Calu3 (cell line): ENCODE measurements around the gene C19orf33. TPM values are rescaled to one million over a fixed set of nuclear protein-coding genes. Genes with fewer than 3 reads are reported as not detected.

Experiments used
- BruUV-seq: library from RNA; stranded (reverse); fragments of 400-500 nt; replicated peaks from 2 replicates; lab custom pipeline; 2021; lab: Mats Ljungman, UMichigan
- CTCF ChIA-PET: fragments of 300-600 bp; sonication (Branson Sonifier 250); formaldehyde crosslinking; loops from one replicate; lab custom pipeline; 2022; ENCODE audit warnings: antibody characterized with exemption; lab: Charles Lee
- DNase-seq: peaks from one replicate; pipeline ENCODE4 v3.0.0; 2022
- H3K27ac Mint-ChIP-seq: one replicate; pipeline ENCODE4 v1.8.0; 2022; ENCODE audit warnings: mixed read lengths; ENCODE audit not compliant: unreplicated experiment
- H3K27me3 Mint-ChIP-seq: one replicate; pipeline ENCODE4 v1.8.0; 2022; ENCODE audit warnings: mixed read lengths; ENCODE audit not compliant: unreplicated experiment
- H3K36me3 Mint-ChIP-seq: one replicate; pipeline ENCODE4 v1.8.0; 2022; ENCODE audit warnings: mild to moderate bottlenecking, moderate library complexity, mixed read lengths; ENCODE audit not compliant: insufficient read depth, unreplicated experiment
- H3K4me1 Mint-ChIP-seq: one replicate; pipeline ENCODE4 v1.8.0; 2022; ENCODE audit warnings: mild to moderate bottlenecking, low read depth, mixed read lengths; ENCODE audit not compliant: unreplicated experiment
- H3K4me3 Mint-ChIP-seq: one replicate; pipeline ENCODE4 v1.8.0; 2022; ENCODE audit warnings: mild to moderate bottlenecking, low read depth, moderate library complexity, mixed read lengths; ENCODE audit not compliant: unreplicated experiment
- H3K9me3 Mint-ChIP-seq: one replicate; pipeline ENCODE4 v1.8.0; 2022; ENCODE audit warnings: low read depth, mixed read lengths; ENCODE audit not compliant: unreplicated experiment
- CTCF ChIP-seq: fragments of 200-600 bp; IDR thresholded peaks from one replicate; pipeline ENCODE4 v1.8.0; 2022; ENCODE audit warnings: antibody characterized with exemption; ENCODE audit not compliant: unreplicated experiment
- intact Hi-C: fragments of 100-400 bp; cut with micrococcal nuclease; formaldehyde crosslinking; loops from one replicate; pipeline ENCODE4 v1.10.0; 2022; ENCODE audit not compliant: unreplicated experiment
- total RNA-seq: library from RNA; stranded (reverse); gene quantifications from 2 replicates; pipeline ENCODE4 v1.2.3, GENCODE V29; 2022

C19orf33 gene
- total RNA-seq, 1 experiment from 2014 or later = 189 TPM

GRCh38 chr19:38323291-38323690, 19.2 kb downstream of the C19orf33 start:
- H3K4me3 Mint-ChIP-seq = no peak overlapping the region
- H3K27me3 Mint-ChIP-seq = peaks cover 32% of the 10 kb centered on the region
- peaks cover 17% of the 10 kb centered on the region for H3K36me3 Mint-ChIP-seq
- no peak for TF ChIP-seq CTCF
- DNase-seq = no peak
- H3K27ac Mint-ChIP-seq = no peak overlapping the region
- intact Hi-C loops = no loop called here
- H3K9me3 Mint-ChIP-seq = no peaks in the 10 kb centered on the region
- no peaks in the 10 kb centered on the region for H3K4me1 Mint-ChIP-seq
- BruUV-seq = no TSS peak
- CTCF ChIA-PET = no interaction called here

- intact Hi-C loops = no loop called here
- no TSS peak for BruUV-seq
- CTCF ChIA-PET = no interaction called here
- Mint-ChIP-seq H3K27ac (no peak overlapping the region), H3K4me1 (no peaks in the 10 kb centered on the region), H3K27me3 (peaks cover 21% of the 10 kb centered on the region), H3K36me3 (peaks cover 14% of the 10 kb centered on the region), H3K9me3 (no peaks in the 10 kb centered on the region), H3K4me3 (no peak overlapping the region)
- DNase-seq = no peak
- TF ChIP-seq CTCF = no peak
These were observed 20.4 kb downstream of the C19orf33 start for GRCh38 chr19:38324431-38324830.

- Mint-ChIP-seq H3K4me3 (no peak overlapping the region), H3K4me1 (no peaks in the 10 kb centered on the region), H3K36me3 (peaks cover 4% of the 10 kb centered on the region), H3K9me3 (no peaks in the 10 kb centered on the region), H3K27ac (no peak overlapping the region), H3K27me3 (peaks cover 2% of the 10 kb centered on the region)
- DNase-seq = no peak
- CTCF ChIA-PET = no interaction called here
- intact Hi-C loops = no loop called here
- no peak for TF ChIP-seq CTCF
- BruUV-seq = no TSS peak
These were observed 22.5 kb downstream of the C19orf33 start for GRCh38 chr19:38326591-38326990.

GRCh38 chr19:38329651-38330050, 25.6 kb downstream of the C19orf33 start:
- H3K27me3 Mint-ChIP-seq = no peaks in the 10 kb centered on the region
- no peak for TF ChIP-seq CTCF
- no peaks in the 10 kb centered on the region for H3K9me3 Mint-ChIP-seq
- DNase-seq = no peak
- H3K4me3 Mint-ChIP-seq = no peak overlapping the region
- no TSS peak for BruUV-seq
- peaks cover 4% of the 10 kb centered on the region for H3K36me3 Mint-ChIP-seq
- no peaks in the 10 kb centered on the region for H3K4me1 Mint-ChIP-seq
- intact Hi-C loops = loop anchor here (5.0 kb wide), 1 partner anchor 432 kb away; no protein-coding TSS in a partner anchor
- H3K27ac Mint-ChIP-seq = no peak overlapping the region
- CTCF ChIA-PET = no interaction called here
